Activated CD4-positive, alpha-beta T cell treated with anti-CD3 and anti-CD28 coated beads, Interleukin-2, Interleukin-4, amounts not matched to agents 100 ng/mL and 50 ng/mL, durations not matched to agents 16 hours and 8 hours (primary cell): ENCODE measurements around the gene RFX7.
A peak's percentile ranks its signal among the peaks of the same experiment; 100 is the strongest.

Experiments
- DNase-seq: peaks from one replicate; pipeline ENCODE4 v3.0.0-alpha.2; 2020; ENCODE audit warnings: low spot score

Gene RFX7

GRCh38 chr15:56244038-56244810 is 545 bp upstream of the RFX7 start:
- peak; percentile 62 for DNase-seq

GRCh38 chr15:56242576-56243162 is 1.0 kb downstream of the RFX7 start:
- no peak for DNase-seq

DNA sequence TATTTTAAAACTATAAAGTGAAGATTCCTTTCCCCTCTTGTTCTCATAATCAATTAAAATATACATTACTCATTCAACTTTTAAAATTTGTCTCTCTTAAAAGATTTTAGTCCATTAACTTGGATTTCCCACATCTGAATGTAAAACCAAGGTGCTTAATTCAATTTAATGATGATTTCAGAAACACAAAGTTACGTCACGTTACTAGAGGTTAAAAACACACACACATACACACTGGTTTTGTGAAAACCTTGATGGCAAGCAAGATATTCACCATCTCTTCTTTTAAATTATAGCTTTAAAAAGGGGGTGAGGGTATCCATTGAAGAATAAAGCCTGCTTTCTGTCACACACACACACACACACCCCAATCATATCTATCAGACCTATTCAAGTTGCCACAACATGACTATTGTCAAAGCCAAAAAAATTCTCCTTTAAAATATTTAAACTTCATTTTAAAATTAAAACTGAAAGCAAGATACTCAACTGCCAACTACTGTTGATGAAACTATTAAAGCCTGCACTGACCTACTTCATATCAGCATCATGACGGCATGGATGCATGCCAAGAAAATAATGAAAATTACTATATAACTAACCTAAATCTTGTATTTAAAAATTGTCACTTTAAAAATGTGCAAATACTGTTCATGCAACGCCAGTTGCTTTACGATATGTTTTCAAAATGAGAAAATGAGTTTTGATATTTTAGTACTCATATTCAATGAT is 2.1 kb downstream of the RFX7 start:
- DNase-seq, result no peak

DNA sequence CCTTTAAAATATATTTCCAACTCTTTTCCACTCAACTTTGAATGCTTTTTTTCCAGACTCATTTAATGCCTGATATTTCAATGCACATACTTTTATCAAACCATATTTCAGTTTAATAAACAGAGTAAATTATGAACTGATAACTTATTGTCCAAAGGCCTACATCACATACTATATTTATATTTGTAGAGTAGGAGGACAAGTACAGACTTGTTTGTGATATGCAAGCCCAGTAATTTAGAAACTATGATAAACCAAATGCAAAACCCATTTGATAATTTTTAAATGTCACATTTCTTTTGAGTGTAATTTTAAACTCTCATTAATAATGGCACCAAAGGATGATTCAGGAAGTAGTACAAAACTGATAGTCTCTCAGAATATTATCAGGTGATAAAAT is 3.3 kb downstream of the RFX7 start:
- DNase-seq, result no peak

- no peak for DNase-seq
Observed at GRCh38 chr15:56236197-56236596, 7.5 kb downstream of the RFX7 start.

- no peak for DNase-seq
Observed at GRCh38 chr15:56234804-56235203, 8.9 kb downstream of the RFX7 start.

DNA sequence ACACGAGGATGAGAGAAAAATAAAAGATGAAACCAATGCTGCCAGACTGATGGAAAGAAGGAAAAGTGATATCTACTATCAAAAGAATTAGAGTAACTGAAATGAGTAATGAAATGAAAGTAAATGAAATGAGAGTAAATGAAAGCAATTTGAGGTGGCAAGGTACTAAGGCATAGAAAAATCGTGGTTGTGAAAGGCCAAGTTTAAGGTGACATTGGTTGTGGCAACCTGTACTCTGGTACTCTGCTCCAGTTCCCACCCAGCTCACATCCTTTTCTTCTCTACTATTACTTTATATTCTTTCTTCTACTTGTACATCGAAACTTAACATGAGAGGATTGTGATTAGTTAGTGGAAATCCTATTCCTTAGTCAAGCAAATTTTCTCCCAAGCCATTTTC is 10.1 kb downstream of the RFX7 start:
- no peak for DNase-seq

GRCh38 chr15:56232058-56232457 is 11.6 kb downstream of the RFX7 start:
- DNase-seq, result no peak

DNA sequence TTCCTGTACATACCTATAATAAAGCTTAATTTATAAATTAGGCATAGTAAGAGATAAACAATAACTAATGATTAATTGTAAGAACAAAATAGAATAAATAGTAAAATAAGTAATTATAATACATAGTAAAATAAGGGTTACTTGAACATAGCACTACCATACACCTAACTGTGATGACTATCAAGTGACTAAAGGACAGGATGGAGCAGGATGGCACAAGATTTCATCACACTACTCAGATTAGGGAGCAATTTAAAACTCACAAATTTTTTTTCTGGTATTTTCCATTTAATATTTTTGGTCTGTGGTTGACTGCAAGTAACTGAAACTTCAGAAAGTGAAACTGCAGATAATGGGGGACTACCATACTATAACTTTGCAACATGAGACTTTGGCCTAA is 14.8 kb downstream of the RFX7 start:
- no peak for DNase-seq

DNA sequence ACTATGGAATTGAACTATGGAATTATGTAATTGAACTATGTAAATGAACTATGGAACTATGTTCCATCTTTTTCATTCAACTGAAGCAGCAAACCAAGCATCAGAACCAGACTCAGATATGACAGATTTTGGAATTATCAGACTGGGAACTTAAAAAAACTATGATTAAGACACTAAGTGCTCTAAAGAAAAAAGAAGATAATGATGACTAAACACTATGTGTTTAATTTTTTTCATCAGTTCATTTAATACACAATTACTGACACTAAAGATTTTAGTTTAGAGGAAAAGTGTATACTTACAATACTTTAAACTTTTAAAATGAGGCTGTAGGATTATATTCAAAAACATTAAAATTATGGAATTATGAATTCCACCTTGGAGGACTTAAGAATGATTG is 15.3 kb downstream of the RFX7 start:
- DNase-seq, result no peak

DNA sequence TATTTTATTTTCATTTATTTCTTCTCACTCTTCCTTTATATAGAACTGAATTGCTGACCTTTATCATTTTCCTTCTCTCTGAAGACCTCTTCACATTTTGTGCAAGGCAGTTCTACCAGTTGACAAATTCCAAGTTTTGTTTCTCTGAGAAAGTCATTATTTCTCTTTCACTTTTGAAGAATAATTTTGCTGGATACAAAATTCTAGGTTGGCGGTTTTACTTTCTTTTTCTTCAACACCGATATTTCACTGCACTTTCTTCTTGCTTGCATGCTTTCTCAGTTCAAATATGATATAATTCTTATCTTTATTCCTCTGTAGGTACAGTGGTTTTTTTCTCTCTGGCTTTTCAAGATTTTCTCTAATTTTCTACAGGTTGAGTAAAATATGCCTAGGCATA is 15.9 kb downstream of the RFX7 start:
- DNase-seq, result no peak

DNA sequence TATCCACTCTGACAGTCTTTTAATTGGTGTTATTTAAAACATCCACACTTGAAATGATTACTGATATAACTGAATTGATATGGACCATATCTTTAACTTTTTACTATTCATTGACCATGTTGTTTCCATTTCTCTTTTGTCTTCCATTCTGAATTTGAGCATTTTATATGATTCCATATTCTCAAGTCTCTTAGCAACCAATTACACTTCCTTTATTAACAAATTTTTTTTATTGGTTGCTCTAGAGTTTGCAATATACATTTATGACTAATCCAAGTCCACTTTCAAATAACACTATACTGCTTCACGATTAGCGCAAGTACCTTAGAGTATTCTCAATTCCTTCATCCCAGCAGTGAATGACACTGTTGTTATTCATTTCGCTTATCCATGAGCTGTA is 16.4 kb downstream of the RFX7 start:
- DNase-seq, result no peak

DNA sequence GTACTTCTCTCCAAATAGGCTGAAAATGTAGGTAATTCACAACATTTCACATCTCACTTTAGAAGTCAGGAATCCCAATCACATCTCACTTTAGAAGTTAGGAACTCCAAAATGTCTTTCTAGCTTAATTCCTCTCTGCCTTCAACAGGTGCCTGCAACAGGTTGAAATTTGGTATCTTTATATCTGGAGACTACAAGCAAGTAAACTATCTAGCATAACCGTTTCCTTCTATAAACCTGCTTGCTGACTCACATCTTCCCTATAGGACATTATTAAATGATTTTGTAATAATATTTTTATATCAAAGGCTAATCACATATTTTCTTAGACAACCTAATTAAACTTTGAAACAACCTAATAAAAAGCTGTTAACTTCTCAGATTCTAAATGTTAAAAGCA is 18.2 kb downstream of the RFX7 start:
- no peak for DNase-seq

DNA sequence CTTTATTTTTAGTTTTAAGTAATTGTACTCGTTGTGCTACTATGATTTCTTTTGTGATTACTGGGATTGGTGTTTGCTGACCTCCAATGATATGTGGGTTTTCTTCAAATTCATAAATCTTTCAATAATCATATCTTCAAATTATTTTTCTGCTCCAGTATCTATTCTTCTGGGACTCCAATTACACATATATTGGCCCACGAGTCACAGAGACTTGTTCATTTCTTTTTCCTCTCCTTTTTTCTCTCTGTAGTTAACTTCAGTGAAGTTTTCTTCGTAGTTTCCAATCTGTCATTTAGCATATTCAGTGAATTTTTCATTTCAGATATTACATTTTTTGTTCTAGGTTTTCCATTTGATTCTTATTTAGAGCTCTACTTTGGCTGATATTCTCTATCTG is 21.4 kb downstream of the RFX7 start:
- DNase-seq, result no peak

DNA sequence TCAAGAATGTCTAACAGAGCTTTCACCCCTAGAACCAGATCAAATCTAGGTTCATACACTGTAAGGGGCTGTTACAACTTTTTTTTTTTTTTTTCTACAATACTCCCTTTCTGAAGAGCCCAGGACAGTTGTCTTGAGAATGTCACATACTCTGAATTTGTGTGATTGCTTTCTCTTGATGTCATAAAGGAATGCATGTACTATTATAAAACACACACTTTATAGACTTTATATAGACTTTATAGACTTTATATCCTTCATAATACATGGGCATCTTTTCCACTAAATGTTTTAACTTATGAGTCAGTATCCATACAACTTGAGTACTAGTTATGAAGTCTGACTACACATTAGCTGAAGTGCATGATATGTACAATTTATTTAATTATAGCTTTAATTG is 26.3 kb downstream of the RFX7 start:
- DNase-seq, result no peak

DNA sequence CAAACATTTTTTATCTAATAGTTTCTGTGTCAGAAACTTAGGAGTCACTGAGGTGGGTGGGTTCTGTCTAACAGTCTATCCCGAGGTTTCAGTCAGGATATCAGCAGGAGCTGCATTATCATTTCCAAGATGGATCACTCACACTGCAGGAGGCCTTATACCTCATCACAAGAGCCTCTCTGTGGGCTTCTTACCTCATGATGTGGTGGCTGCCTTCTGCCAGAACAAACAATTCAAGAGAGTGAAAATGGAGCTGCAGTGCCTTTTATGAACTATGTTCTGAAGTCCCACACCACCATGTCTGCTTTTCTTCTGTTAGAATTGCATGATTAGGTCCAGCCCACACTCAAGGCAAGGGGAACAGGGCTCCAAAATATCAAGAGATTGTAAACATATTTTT is 27.9 kb downstream of the RFX7 start:
- no peak for DNase-seq

GRCh38 chr15:56211960-56212550 is 31.6 kb downstream of the RFX7 start:
- no peak for DNase-seq

GRCh38 chr15:56211064-56211463 is 32.6 kb downstream of the RFX7 start:
- no peak for DNase-seq

DNA sequence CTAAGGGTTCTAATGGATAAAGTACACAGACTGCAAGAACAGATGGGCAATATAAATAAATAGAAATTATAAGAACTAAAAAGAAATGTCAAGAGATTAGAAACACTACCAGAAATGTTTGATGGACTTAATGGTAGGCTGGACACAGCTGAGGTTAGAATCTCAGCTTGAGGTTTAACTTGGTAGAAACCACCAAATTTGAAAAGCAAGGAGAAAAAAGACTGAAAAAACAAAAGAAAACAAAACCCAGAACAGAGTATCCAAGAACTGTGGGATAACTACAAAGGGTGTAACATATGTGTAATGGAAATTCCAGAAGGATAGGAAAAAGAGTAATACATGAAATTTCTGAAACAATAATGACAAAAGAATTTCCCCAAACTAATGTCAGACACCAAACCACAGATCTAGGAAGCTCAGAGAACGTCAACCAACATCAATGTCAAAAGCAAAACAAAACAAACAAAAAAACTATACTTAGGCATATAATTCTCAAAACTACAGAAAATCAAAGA is 35.0 kb downstream of the RFX7 start:
- DNase-seq, result no peak

GRCh38 chr15:56208185-56208584 is 35.5 kb downstream of the RFX7 start:
- DNase-seq, result no peak

DNA sequence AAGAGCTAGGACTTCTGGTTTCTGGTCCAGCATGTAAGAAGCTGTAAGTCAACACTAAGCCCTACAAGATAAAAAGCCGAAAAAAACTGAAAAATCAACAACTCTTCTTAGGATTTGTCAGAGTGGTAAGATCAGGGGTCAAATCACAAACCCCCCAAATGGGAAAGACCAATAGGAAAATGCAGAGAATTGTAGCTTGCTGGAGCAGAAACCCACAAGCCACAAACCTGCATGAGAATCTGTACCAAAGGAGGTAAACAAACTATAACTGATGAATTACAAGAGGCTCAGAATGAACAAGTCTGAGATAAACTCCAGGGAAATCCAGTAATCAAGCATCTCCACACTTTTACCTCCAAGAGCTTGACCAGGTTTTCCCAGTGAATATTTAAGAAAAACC is 36.0 kb downstream of the RFX7 start:
- DNase-seq, result no peak

DNA sequence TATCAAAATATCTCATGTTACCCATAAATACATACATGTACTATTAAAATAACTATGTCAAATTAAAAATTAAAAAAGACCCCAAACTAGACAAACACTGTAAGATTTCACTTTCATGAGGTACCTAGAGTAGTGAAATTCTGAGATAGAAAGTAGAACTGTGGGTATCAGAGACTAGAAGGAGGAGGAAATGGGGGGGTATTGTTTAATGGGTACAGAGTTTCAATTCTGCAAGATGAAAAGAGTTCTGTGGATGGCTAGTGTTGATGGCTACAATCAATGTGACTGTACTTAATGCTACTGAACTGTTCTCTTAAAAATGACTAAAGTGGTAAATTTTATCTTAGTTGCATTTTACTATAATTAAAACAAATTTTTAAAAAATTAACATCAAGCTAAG is 36.6 kb downstream of the RFX7 start:
- no peak for DNase-seq
